ENCODE data around the gene IGSF23. TPM values are rescaled to one million over a fixed set of nuclear protein-coding genes. Genes with fewer than 3 reads are reported as not detected.
"Not testable (repeated sequence)": the region's sequence is repeated elsewhere in the genome, so short reads cannot be mapped to it uniquely, and the experiment has no call there.

The IGSF23 gene
- total RNA-seq, 1 experiment from 2014 or later: not detected

GRCh38 chr19:44623080-44623479 lies 9.7 kb downstream of the IGSF23 start:
- CTCF ChIA-PET: no interaction called here
- DNase-seq: no peak
- Mint-ChIP-seq H3K9me3 (ENCODE audit: low read depth, unreplicated experiment) (peaks cover 3% of the 10 kb centered on the region), H3K36me3 (ENCODE audit: insufficient read depth, unreplicated experiment) (peaks cover 16% of the 10 kb centered on the region), H3K27me3 (ENCODE audit: unreplicated experiment) (no peaks in the 10 kb centered on the region), H3K4me1 (ENCODE audit: low read depth, unreplicated experiment) (peaks cover 31% of the 10 kb centered on the region), H3K27ac (ENCODE audit: unreplicated experiment) (no peak overlapping the region), H3K4me3 (ENCODE audit: low read depth, unreplicated experiment) (no peak overlapping the region)
- BruUV-seq (replicated peaks): no TSS peak
- no peak for TF ChIP-seq CTCF (IDR thresholded peaks at IDR 0.05; ENCODE audit: unreplicated experiment)
- intact Hi-C loops (cut with micrococcal nuclease; ENCODE audit: unreplicated experiment): no loop called here

GRCh38 chr19:44623626-44624025 lies 10.3 kb downstream of the IGSF23 start:
- peaks cover 16% of the 10 kb centered on the region for H3K36me3 Mint-ChIP-seq (ENCODE audit: insufficient read depth, unreplicated experiment)
- no peak for TF ChIP-seq CTCF (IDR thresholded peaks at IDR 0.05; ENCODE audit: unreplicated experiment)
- no peak overlapping the region for H3K4me3 Mint-ChIP-seq (ENCODE audit: low read depth, unreplicated experiment)
- DNase-seq: no peak
- H3K27me3 Mint-ChIP-seq (ENCODE audit: unreplicated experiment): no peaks in the 10 kb centered on the region
- H3K9me3 Mint-ChIP-seq (ENCODE audit: low read depth, unreplicated experiment): peaks cover 3% of the 10 kb centered on the region
- peaks cover 31% of the 10 kb centered on the region for H3K4me1 Mint-ChIP-seq (ENCODE audit: low read depth, unreplicated experiment)
- no TSS peak for BruUV-seq (replicated peaks)
- CTCF ChIA-PET: no interaction called here
- no peak overlapping the region for H3K27ac Mint-ChIP-seq (ENCODE audit: unreplicated experiment)
- intact Hi-C loops (cut with micrococcal nuclease; ENCODE audit: unreplicated experiment): no loop called here

- peaks cover 23% of the 10 kb centered on the region for H3K36me3 Mint-ChIP-seq (ENCODE audit: insufficient read depth, unreplicated experiment)
- H3K27me3 Mint-ChIP-seq (ENCODE audit: unreplicated experiment): no peaks in the 10 kb centered on the region
- DNase-seq: no peak
- H3K27ac Mint-ChIP-seq (ENCODE audit: unreplicated experiment): no peak overlapping the region
- no peak for TF ChIP-seq CTCF (IDR thresholded peaks at IDR 0.05; ENCODE audit: unreplicated experiment)
- intact Hi-C loops (cut with micrococcal nuclease; ENCODE audit: unreplicated experiment): no loop called here
- peaks cover 31% of the 10 kb centered on the region for H3K4me1 Mint-ChIP-seq (ENCODE audit: low read depth, unreplicated experiment)
- H3K4me3 Mint-ChIP-seq (ENCODE audit: low read depth, unreplicated experiment): no peak overlapping the region
- BruUV-seq (replicated peaks): no TSS peak
- peaks cover 5% of the 10 kb centered on the region for H3K9me3 Mint-ChIP-seq (ENCODE audit: low read depth, unreplicated experiment)
- CTCF ChIA-PET: interaction anchor here (2.4 kb wide), 1 partner anchor 11 kb away, joined by 7 read pairs; no protein-coding TSS in a partner anchor
These were observed 11.5 kb downstream of the IGSF23 start for GRCh38 chr19:44624840-44625354.

GRCh38 chr19:44625637-44626036 lies 12.3 kb downstream of the IGSF23 start:
- Mint-ChIP-seq H3K4me1 (ENCODE audit: low read depth, unreplicated experiment) (peaks cover 31% of the 10 kb centered on the region), H3K36me3 (ENCODE audit: insufficient read depth, unreplicated experiment) (peaks cover 30% of the 10 kb centered on the region), H3K27ac (ENCODE audit: unreplicated experiment) (peak overlapping the region; percentile 70)
- TSS peak; percentile 23 for BruUV-seq (replicated peaks)
- not testable (repeated sequence) for DNase-seq; H3K27me3 Mint-ChIP-seq (ENCODE audit: unreplicated experiment); H3K9me3 Mint-ChIP-seq (ENCODE audit: low read depth, unreplicated experiment); H3K4me3 Mint-ChIP-seq (ENCODE audit: low read depth, unreplicated experiment)
- CTCF ChIA-PET: interaction anchor here (0.7 to 2.4 kb wide), 4 partner anchors 8 to 37 kb away, joined by 3 to 7 read pairs (median 4); no protein-coding TSS in a partner anchor
- intact Hi-C loops (cut with micrococcal nuclease; ENCODE audit: unreplicated experiment): loop anchor here (1.0 kb wide), 1 partner anchor 14 kb away; no protein-coding TSS in a partner anchor

- no peak for TF ChIP-seq CTCF (IDR thresholded peaks at IDR 0.05; ENCODE audit: unreplicated experiment)
- no TSS peak for BruUV-seq (replicated peaks)
- Mint-ChIP-seq H3K27ac (ENCODE audit: unreplicated experiment) (peak overlapping the region; percentile 70), H3K36me3 (ENCODE audit: insufficient read depth, unreplicated experiment) (peaks cover 35% of the 10 kb centered on the region), H3K27me3 (ENCODE audit: unreplicated experiment) (no peaks in the 10 kb centered on the region), H3K4me1 (ENCODE audit: low read depth, unreplicated experiment) (peaks cover 31% of the 10 kb centered on the region), H3K4me3 (ENCODE audit: low read depth, unreplicated experiment) (no peak overlapping the region), H3K9me3 (ENCODE audit: low read depth, unreplicated experiment) (peaks cover 5% of the 10 kb centered on the region)
- CTCF ChIA-PET: interaction anchor here (0.7 to 2.4 kb wide), 4 partner anchors 9 to 38 kb away, joined by 3 to 7 read pairs (median 4); no protein-coding TSS in a partner anchor
- intact Hi-C loops (cut with micrococcal nuclease; ENCODE audit: unreplicated experiment): loop anchor here (1.0 kb wide), 1 partner anchor 13 kb away; no protein-coding TSS in a partner anchor
- DNase-seq: peak; percentile 80
These were observed 12.8 kb downstream of the IGSF23 start for GRCh38 chr19:44626048-44626624.

Data from Calu3 (cell line).